Uterus (tissue), 4 donors: Measurements from ENCODE around the gene PLPP6. TPM values are rescaled to one million over a fixed set of nuclear protein-coding genes. Genes with fewer than 3 reads are reported as not detected.

ENCODE experiments used
- DNase-seq, 2 donors: peaks; one replicate each; pipeline ENCODE4 v3.0.0-alpha.2; 2019 to 2020
- H3K27ac ChIP-seq, 2 donors: fragments of 200-600 bp; sonication (generic); 1 replicate in 1 of 2; 2 replicates in 1 of 2; pipeline ENCODE4 v1.5.1; 2016 to 2018
- H3K27me3 ChIP-seq, 2 donors: fragments of 200-600 bp; sonication (generic); one replicate each; pipeline ENCODE4 v1.5.1; 2018 to 2019; ENCODE audit warnings: control low read depth in 1 of 2
- H3K36me3 ChIP-seq, 2 donors: fragments of 200-600 bp; sonication (generic); one replicate each; pipeline ENCODE4 v1.5.1; 2019; ENCODE audit warnings: control low read depth in 1 of 2
- H3K4me1 ChIP-seq, 2 donors: fragments of 200-600 bp; sonication (generic); one replicate each; pipeline ENCODE4 v1.5.1; 2018 to 2019; ENCODE audit warnings: control low read depth in 1 of 2
- H3K4me3 ChIP-seq, 2 donors: fragments of 200-600 bp; sonication (generic); 1 replicate in 1 of 2; 2 replicates in 1 of 2; pipeline ENCODE4 v1.5.1; 2018 to 2019; ENCODE audit warnings: mild to moderate bottlenecking in 1 of 2
- H3K9me3 ChIP-seq, 2 donors: fragments of 200-600 bp; sonication (generic); one replicate each; pipeline ENCODE4 v1.5.1; 2019; ENCODE audit warnings: control low read depth in 1 of 2
- POLR2A ChIP-seq, 2 donors: fragments of 450-650 bp; IDR thresholded peaks; one replicate each; pipeline ENCODE4 v1.6.1; 2016; ENCODE audit warnings: antibody characterized with exemption in 2 of 2, mild to moderate bottlenecking in 1 of 2, moderate library complexity in 1 of 2
- intact Hi-C: fragments of 100-400 bp; cut with DNase I; formaldehyde crosslinking; loops from one replicate; pipeline ENCODE4 v1.15.1; 2023; ENCODE audit warnings: low total_unique reads
- total RNA-seq, 4 donors: library from RNA; depleted of rRNA in 3 of 4; stranded (reverse); fragments of >200 nt in 3 of 4; gene quantifications; one replicate each; pipeline versions ENCODE4 v1.1.0 to v1.2.4, GENCODE V29; 2014 to 2023
- TF ChIP-seq, protein P1 (sequence below), 4 experiments: fragments of 200-600 bp in 2 of 4; fragments of 450-650 bp in 2 of 4; sonication (generic) in 2 of 4; IDR thresholded peaks; one replicate each; pipeline ENCODE4 v1.5.1; 2016 to 2019; ENCODE audit warnings: antibody characterized with exemption in 4 of 4, mild to moderate bottlenecking in 2 of 4, moderate library complexity in 1 of 4
- donor health status: DM: yes; HTN: yes; CAD: no.

The PLPP6 gene
- total RNA-seq, 4 donors from 2014 or later: 5.6 to 8.3 (median 7.2) TPM

DNA sequence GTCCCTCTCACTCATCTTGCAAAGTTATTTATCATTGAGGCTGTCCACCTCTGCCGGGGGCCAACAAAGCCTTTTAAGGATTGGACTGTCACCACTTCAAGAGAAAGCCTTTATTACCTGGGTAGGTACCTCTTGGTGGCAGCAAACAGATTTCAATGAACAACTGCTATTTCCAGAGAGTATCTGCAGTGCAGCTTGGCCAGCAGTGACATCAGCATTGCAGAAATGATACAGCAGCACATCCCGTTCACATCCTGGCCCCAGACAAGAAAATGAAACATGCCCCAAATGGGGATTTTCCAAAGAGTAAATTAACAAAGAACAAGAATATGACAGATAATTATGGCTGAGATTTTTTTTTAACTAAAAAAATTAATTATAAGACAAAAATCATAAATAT is 6.5 kb downstream of the PLPP6 start:
- H3K4me1 ChIP-seq: no peaks in the 10 kb centered on the region
- intact Hi-C loops: no loop called here
- H3K36me3 ChIP-seq: no peaks in the 10 kb centered on the region
- no peak overlapping the region for H3K27ac ChIP-seq
- H3K27me3 ChIP-seq: no peaks in the 10 kb centered on the region
- TF ChIP-seq, protein P1, sequence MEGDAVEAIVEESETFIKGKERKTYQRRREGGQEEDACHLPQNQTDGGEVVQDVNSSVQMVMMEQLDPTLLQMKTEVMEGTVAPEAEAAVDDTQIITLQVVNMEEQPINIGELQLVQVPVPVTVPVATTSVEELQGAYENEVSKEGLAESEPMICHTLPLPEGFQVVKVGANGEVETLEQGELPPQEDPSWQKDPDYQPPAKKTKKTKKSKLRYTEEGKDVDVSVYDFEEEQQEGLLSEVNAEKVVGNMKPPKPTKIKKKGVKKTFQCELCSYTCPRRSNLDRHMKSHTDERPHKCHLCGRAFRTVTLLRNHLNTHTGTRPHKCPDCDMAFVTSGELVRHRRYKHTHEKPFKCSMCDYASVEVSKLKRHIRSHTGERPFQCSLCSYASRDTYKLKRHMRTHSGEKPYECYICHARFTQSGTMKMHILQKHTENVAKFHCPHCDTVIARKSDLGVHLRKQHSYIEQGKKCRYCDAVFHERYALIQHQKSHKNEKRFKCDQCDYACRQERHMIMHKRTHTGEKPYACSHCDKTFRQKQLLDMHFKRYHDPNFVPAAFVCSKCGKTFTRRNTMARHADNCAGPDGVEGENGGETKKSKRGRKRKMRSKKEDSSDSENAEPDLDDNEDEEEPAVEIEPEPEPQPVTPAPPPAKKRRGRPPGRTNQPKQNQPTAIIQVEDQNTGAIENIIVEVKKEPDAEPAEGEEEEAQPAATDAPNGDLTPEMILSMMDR (IDR thresholded peaks at IDR 0.05): no peak
- no peak for TF ChIP-seq POLR2A (IDR thresholded peaks at IDR 0.05)
- H3K4me3 ChIP-seq: no peak overlapping the region
- H3K9me3 ChIP-seq: no peaks in the 10 kb centered on the region
- DNase-seq: no peak

DNA sequence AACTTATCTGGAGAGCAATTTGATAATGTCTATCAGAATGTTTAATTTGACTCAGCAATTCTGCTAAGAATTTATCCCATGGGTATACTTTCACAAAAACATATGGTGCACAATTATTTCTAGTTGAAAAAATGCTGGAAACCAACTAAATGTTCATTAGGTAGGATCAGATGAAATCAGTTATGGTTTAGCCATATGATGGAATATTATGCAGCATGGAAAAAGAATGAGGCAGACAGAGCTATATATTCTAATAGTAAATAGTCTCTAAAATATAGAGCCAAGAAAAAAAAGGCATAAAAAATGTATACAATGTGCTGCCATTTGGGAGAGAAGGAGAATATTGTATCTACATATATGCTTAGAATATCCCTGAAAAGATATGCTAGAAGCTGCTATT is 7.8 kb downstream of the PLPP6 start:
- DNase-seq: no peak
- no peaks in the 10 kb centered on the region for H3K27me3 ChIP-seq
- no peaks in the 10 kb centered on the region for H3K36me3 ChIP-seq
- TF ChIP-seq, protein P1 (IDR thresholded peaks at IDR 0.05): no peak
- no peak for TF ChIP-seq POLR2A (IDR thresholded peaks at IDR 0.05)
- no peak overlapping the region for H3K4me3 ChIP-seq
- H3K4me1 ChIP-seq: no peaks in the 10 kb centered on the region
- intact Hi-C loops: loop anchor here (10.0 kb wide), 1 partner anchor 75 kb away; the partner anchor contains the start of gene AK3
- no peaks in the 10 kb centered on the region for H3K9me3 ChIP-seq
- no peak overlapping the region for H3K27ac ChIP-seq

DNA sequence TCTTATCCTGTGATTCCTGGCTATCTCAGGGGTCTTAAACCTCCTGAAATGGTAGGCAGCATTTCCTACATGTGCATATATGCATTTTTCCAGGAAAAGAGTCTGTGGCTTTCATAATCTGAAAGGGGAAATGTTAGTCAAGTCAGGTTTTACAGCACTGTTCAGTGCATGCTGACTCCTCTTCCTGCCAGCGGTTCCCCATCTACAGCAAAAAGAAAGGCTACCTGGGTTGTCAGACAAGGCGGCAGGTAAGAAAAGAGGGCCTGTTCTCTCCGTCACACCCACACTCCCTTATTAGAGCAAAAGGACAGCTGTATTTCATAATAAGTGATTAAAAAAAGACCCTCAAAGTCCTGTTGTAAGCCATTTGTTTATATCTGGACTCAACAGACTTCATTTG is 8.5 kb downstream of the PLPP6 start:
- no peaks in the 10 kb centered on the region for H3K27me3 ChIP-seq
- H3K36me3 ChIP-seq: no peaks in the 10 kb centered on the region
- H3K4me3 ChIP-seq: no peak overlapping the region
- no peaks in the 10 kb centered on the region for H3K9me3 ChIP-seq
- no peaks in the 10 kb centered on the region for H3K4me1 ChIP-seq
- no peak for TF ChIP-seq POLR2A (IDR thresholded peaks at IDR 0.05)
- TF ChIP-seq, protein P1 (IDR thresholded peaks at IDR 0.05): no peak
- intact Hi-C loops: loop anchor here (10.0 kb wide), 1 partner anchor 74 kb away; the partner anchor contains the start of gene AK3
- no peak for DNase-seq
- H3K27ac ChIP-seq: no peak overlapping the region

DNA sequence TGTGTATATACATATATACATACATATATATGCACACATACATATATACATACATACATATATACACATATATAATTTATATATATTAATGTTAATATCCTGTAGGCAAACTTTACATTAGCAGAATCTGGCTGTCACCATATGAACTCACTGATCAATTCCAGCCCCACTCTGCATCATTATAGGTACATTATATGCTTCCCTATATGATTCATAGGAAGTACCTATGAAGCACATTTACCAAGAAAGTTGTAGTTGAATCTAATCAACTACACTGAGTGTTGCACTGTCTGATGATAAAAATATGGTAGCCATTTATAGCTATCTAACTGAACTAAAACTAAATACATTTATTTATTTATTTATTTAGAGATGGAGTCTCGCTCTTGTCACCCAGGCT is 9.6 kb downstream of the PLPP6 start:
- H3K4me3 ChIP-seq: no peak overlapping the region
- intact Hi-C loops: loop anchor here (10.0 kb wide), 1 partner anchor 73 kb away; the partner anchor contains the start of gene AK3
- H3K9me3 ChIP-seq: no peaks in the 10 kb centered on the region
- no peak for TF ChIP-seq POLR2A (IDR thresholded peaks at IDR 0.05)
- TF ChIP-seq, protein P1 (IDR thresholded peaks at IDR 0.05): no peak
- DNase-seq: no peak
- H3K27me3 ChIP-seq: no peaks in the 10 kb centered on the region
- H3K27ac ChIP-seq: no peak overlapping the region
- no peaks in the 10 kb centered on the region for H3K36me3 ChIP-seq
- H3K4me1 ChIP-seq: no peaks in the 10 kb centered on the region

DNA sequence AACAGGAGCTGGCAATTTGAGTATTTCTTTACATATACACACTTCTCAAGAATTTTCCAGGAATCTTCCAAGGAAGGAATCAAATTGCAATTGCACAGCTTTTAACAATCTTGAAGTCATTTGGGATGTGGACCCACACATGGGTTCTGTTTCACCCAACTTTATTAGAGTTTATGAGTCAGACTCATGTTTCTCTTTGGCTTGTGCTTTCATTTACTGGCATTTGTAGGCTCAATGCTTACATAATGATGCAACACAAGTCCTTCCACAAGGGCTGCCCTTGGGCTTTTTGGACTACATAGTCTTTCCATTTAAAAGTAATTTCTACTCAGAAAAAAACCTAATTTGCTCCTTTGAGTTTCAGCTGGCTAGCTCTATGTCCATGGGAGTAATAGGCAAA is 12.7 kb downstream of the PLPP6 start:
- H3K27ac ChIP-seq: no peak overlapping the region
- no peaks in the 10 kb centered on the region for H3K4me1 ChIP-seq
- TF ChIP-seq, protein P1 (IDR thresholded peaks at IDR 0.05): no peak
- no peak for TF ChIP-seq POLR2A (IDR thresholded peaks at IDR 0.05)
- no peaks in the 10 kb centered on the region for H3K27me3 ChIP-seq
- H3K9me3 ChIP-seq: no peaks in the 10 kb centered on the region
- H3K4me3 ChIP-seq: no peak overlapping the region
- no peak for DNase-seq
- no peaks in the 10 kb centered on the region for H3K36me3 ChIP-seq
- intact Hi-C loops: loop anchor here (10.0 kb wide), 1 partner anchor 70 kb away; the partner anchor contains the start of gene AK3
